K562 (cell line): Measurements from ENCODE around the gene ROBO1. TPM values are rescaled to one million over a fixed set of nuclear protein-coding genes. Genes with fewer than 3 reads are reported as not detected.

Experiments
- ATAC-seq: fragments of 200-7000 bp; cut with Tn5 transposase; 3 replicates; pipeline ENCODE4 v1.9.1; 2020; ENCODE audit warnings: moderate library complexity
- BruUV-seq: library from RNA; stranded (reverse); fragments of 400-500 nt; replicated peaks from 2 replicates; lab custom pipeline; 2021; lab: Mats Ljungman, UMichigan
- CTCF ChIA-PET: fragments of 300-600 bp; formaldehyde crosslinking; extraction: SDS; loops from one replicate; lab custom pipeline; 2021; ENCODE audit warnings: low intra/inter-chr PET ratio; lab: Yijun Ruan, JAX
- POLR2A ChIA-PET: fragments of 300-600, 350-650 bp; sonication (Branson Sonifier 250); formaldehyde crosslinking; extraction: SDS; loops from one replicate; lab custom pipeline; 2021; ENCODE audit warnings: antibody characterized with exemption, inconsistent platforms; lab: Yijun Ruan, JAX
- DNase-seq, 4 experiments: peaks; one replicate each; pipeline versions ENCODE4 v3.0.0 to v3.0.0-alpha.2; 2011 to 2018; ENCODE audit warnings: low spot score in 3 of 4, mixed read lengths in 3 of 4; ENCODE audit errors: extremely low read depth in 1 of 4
- FAIRE-seq: peaks from 2 replicates; lab custom pipeline; 2011; peaks lifted over from hg19 to GRCh38; lab: Jason Lieb, UNC
- H2AFZ ChIP-seq: 2 replicates; pipeline ENCODE4 v1.6.0; 2011; ENCODE audit warnings: low read depth, low read length, control low read depth, inconsistent platforms
- H3K27ac ChIP-seq: fragments of 200-600 bp; 3 replicates; pipeline ENCODE4 v1.8.0; 2011; ENCODE audit warnings: low read depth, mild to moderate bottlenecking, control low read depth, inconsistent platforms, low read length, moderate library complexity, mixed read lengths; ENCODE audit errors: extremely low read depth
- H3K27me3 ChIP-seq, 2 experiments: fragments of 300-600 bp in 1 of 2; 2 replicates in 1 of 2; 3 replicates in 1 of 2; pipeline versions ENCODE4 v1.6.0 to v1.8.0; 2011; ENCODE audit warnings: inconsistent platforms in 2 of 2, low read length in 2 of 2, mild to moderate bottlenecking in 1 of 2, mixed read lengths in 1 of 2, moderate library complexity in 1 of 2; ENCODE audit not compliant: control insufficient read depth in 2 of 2, insufficient read depth in 2 of 2
- H3K36me3 ChIP-seq: fragments of 300-600 bp; 3 replicates; pipeline ENCODE4 v1.8.0; 2011; ENCODE audit warnings: mild to moderate bottlenecking, low read length, inconsistent platforms; ENCODE audit not compliant: control insufficient read depth, insufficient read depth
- H3K4me1 ChIP-seq, 2 experiments: fragments of 200-600 bp in 1 of 2; replicated peaks in 1 of 2; 2 replicates in 1 of 2; 3 replicates in 1 of 2; pipeline versions ENCODE4 v1.5.1 to v1.8.0; 2011; ENCODE audit warnings: inconsistent platforms in 2 of 2, low read length in 2 of 2, mild to moderate bottlenecking in 1 of 2, mixed read lengths in 1 of 2, moderate library complexity in 1 of 2; ENCODE audit not compliant: control insufficient read depth in 2 of 2, insufficient read depth in 2 of 2
- H3K4me2 ChIP-seq: 2 replicates; pipeline ENCODE4 v1.6.1; 2011; ENCODE audit warnings: low read length, control low read depth, inconsistent platforms, mixed read lengths; ENCODE audit not compliant: insufficient read depth
- H3K4me3 ChIP-seq: fragments of 200-600 bp; sonication (generic), shearing (Covaris generic); 2 replicates; pipeline ENCODE4 v1.5.1; 2016; ENCODE audit warnings: control low read depth, inconsistent platforms
- H3K79me2 ChIP-seq: fragments of 200-600 bp; 3 replicates; pipeline ENCODE4 v1.8.0; 2011; ENCODE audit warnings: low read length, inconsistent platforms; ENCODE audit not compliant: control insufficient read depth, insufficient read depth
- H3K9ac ChIP-seq, 2 experiments: 2 replicates each; pipeline versions ENCODE4 v1.6.0 to v1.6.1; 2011; ENCODE audit warnings: low read depth in 2 of 2, low read length in 2 of 2, control low read depth in 1 of 2, inconsistent platforms in 1 of 2, mild to moderate bottlenecking in 1 of 2, mixed read lengths in 1 of 2; ENCODE audit not compliant: insufficient read depth in 1 of 2
- H3K9me1 ChIP-seq: one replicate; pipeline ENCODE4 v1.6.0; 2011; ENCODE audit warnings: inconsistent platforms, mild to moderate bottlenecking, low read length, moderate library complexity; ENCODE audit not compliant: control insufficient read depth, insufficient read depth
- H3K9me3 ChIP-seq: replicated peaks from 2 replicates; pipeline ENCODE4 v1.5.1; 2011; ENCODE audit warnings: low read depth, low read length, inconsistent platforms; ENCODE audit not compliant: control insufficient read depth, insufficient read depth
- H4K20me1 ChIP-seq: replicated peaks from 2 replicates; pipeline ENCODE4 v1.6.1; 2011; ENCODE audit warnings: low read length, inconsistent platforms, mixed read lengths; ENCODE audit not compliant: control insufficient read depth, insufficient read depth
- PRPF4 ChIP-seq: fragments of 200-400 bp; formaldehyde crosslinking; IDR thresholded peaks from one replicate; pipeline ENCODE4 v1.6.1; 2017; ENCODE audit warnings: low read length, low read depth, mild to moderate bottlenecking; ENCODE audit not compliant: insufficient read depth, poor library complexity, severe bottlenecking
- ZNF561 ChIP-seq: fragments of 450-650 bp; formaldehyde crosslinking; conservative IDR thresholded peaks from 2 replicates; pipeline ENCODE4 v1.4.0; 2020; ENCODE audit warnings: mild to moderate bottlenecking, moderate library complexity
- ZNF830 ChIP-seq: fragments of 250-450 bp; sonication (Bioruptor Pico); IDR thresholded peaks from 2 replicates; pipeline ENCODE4 v1.5.0; 2021; ENCODE audit warnings: mild to moderate bottlenecking
- WGBS: fragments of 100-300 bp; shearing (Covaris generic); methylation state at CpG from one replicate; pipeline ENCODE4 v1.1.6; 2016; ENCODE audit warnings: low coverage, mixed read lengths; ENCODE audit not compliant: insufficient coverage; ENCODE audit errors: missing lambda C conversion rate; 5-methylcytosine and 5-hydroxymethylcytosine counted together
- in situ Hi-C: fragments of 300-500 bp; cut with MboI; formaldehyde crosslinking; loops from 4 replicates; pipeline ENCODE4 v1.15.0; 2018; ENCODE audit warnings: inconsistent platforms, mixed read lengths
- intact Hi-C: fragments of 100-400 bp; cut with micrococcal nuclease; formaldehyde crosslinking; loops from 2 replicates; pipeline ENCODE4 v1.14.2; 2022
- polyA plus RNA-seq, 8 experiments: library from polyadenylated mRNA; depleted of rRNA in 4 of 8; stranded (reverse) in 5 of 8; unstranded in 3 of 8; fragments of >200 nt; fragmentation: Nextera tagmentation in 2 of 8; fragmentation: Illumina TruSeq in 1 of 8; extraction: Ambion mirVana in 2 of 8; extraction: Trizol in 1 of 8; gene quantifications; 2 replicates each; pipeline versions ENCODE4 v1.2.1 to v1.2.3, GENCODE V29; 2011 to 2014; ENCODE audit warnings: inconsistent platforms in 1 of 8, missing spikeins in 1 of 8
- total RNA-seq, 7 experiments: library from RNA; depleted of rRNA in 6 of 7; stranded (reverse); fragments of >200 nt in 6 of 7; fragmentation: Illumina TruSeq in 2 of 7; extraction: Trizol in 2 of 7; gene quantifications; 2 replicates each; pipeline versions ENCODE4 v1.2.1 to v1.2.3, GENCODE V29; 2011 to 2021; ENCODE audit warnings: low replicate concordance in 1 of 7
- TF ChIP-seq, protein P1 (sequence below): fragments of 250-450 bp; sonication (Bioruptor Pico); IDR thresholded peaks from 2 replicates; pipeline ENCODE4 v1.5.0; 2021
- TF ChIP-seq, protein P2 (sequence below): fragments of 450-650 bp; IDR thresholded peaks from 2 replicates; pipeline ENCODE4 v1.6.1; 2017; ENCODE audit warnings: antibody characterized with exemption
- TF ChIP-seq, protein P3 (sequence below), 2 experiments: IDR thresholded peaks in 1 of 2; conservative IDR thresholded peaks in 1 of 2; 2 replicates each; pipeline ENCODE4 v1.6.1; 2016; ENCODE audit warnings: low read depth in 2 of 2, mild to moderate bottlenecking in 1 of 2, missing compliant biosample characterization in 1 of 2, missing genetic modification characterization in 1 of 2, moderate library complexity in 1 of 2

ROBO1 gene
- total and polyA plus RNA-seq, 9 of the 15 experiments (the other 6 are each of a cell fraction or from before 2014, with no cell fraction given), result 0.01 to 0.53 (median 0.17) TPM; not detected in 5

DNA sequence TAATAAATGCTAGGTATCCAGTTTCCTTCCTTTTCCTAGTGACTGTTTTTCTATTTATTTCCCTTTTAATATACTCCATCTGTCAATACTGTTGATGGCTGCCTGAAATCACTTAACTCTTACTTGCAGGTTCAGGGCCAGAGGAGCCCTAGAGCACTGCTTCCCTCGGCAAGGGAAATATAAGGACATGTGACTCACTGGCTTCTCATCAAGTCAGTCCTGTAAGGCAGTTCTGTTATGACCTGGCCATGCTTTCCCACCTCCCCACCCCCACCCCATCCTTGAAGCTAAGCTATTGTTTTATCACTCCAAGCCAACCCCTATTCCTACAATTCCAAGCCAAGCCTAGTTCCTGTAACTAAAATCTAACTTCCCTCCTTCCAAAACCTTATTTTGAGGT lies 800.7 kb downstream of the ROBO1 start (continued):
- TF ChIP-seq, protein P1, sequence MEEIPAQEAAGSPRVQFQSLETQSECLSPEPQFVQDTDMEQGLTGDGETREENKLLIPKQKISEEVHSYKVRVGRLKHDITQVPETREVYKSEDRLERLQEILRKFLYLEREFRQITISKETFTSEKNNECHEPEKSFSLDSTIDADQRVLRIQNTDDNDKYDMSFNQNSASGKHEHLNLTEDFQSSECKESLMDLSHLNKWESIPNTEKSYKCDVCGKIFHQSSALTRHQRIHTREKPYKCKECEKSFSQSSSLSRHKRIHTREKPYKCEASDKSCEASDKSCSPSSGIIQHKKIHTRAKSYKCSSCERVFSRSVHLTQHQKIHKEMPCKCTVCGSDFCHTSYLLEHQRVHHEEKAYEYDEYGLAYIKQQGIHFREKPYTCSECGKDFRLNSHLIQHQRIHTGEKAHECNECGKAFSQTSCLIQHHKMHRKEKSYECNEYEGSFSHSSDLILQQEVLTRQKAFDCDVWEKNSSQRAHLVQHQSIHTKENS (CRISPR knock-in tag), result no peak
- no peak for TF ChIP-seq ZNF561 (CRISPR knock-in tag)
- TF ChIP-seq ZNF830 (CRISPR knock-in tag), result no peak

DNA sequence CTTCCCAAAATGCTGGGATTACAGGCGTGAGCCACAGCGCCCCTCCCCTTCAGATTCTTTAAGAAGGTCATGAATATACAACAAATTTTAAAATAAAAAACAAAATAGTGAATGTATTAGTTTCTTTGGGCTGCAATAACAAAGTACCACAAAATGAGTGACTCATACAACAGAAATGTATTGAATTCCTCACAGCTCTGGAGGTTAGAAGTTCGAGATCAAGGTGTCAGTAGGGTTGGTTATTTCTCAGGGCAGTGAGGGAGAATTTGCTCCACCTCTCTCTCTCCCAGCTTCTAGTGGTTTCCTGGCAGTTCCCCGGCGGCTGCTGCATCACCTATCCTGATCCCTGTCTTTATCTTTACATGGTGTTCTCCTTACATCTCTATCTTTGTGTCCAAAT lies 804.0 kb downstream of the ROBO1 start:
- no peaks in the 10 kb centered on the region for H3K9me1 ChIP-seq
- FAIRE-seq, result no peak
- intact Hi-C loops, result no loop called here
- TF ChIP-seq, protein P2, sequence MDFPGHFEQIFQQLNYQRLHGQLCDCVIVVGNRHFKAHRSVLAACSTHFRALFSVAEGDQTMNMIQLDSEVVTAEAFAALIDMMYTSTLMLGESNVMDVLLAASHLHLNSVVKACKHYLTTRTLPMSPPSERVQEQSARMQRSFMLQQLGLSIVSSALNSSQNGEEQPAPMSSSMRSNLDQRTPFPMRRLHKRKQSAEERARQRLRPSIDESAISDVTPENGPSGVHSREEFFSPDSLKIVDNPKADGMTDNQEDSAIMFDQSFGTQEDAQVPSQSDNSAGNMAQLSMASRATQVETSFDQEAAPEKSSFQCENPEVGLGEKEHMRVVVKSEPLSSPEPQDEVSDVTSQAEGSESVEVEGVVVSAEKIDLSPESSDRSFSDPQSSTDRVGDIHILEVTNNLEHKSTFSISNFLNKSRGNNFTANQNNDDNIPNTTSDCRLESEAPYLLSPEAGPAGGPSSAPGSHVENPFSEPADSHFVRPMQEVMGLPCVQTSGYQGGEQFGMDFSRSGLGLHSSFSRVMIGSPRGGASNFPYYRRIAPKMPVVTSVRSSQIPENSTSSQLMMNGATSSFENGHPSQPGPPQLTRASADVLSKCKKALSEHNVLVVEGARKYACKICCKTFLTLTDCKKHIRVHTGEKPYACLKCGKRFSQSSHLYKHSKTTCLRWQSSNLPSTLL, result no peak
- TF ChIP-seq PRPF4, result no peak
- TF ChIP-seq, protein P3, sequence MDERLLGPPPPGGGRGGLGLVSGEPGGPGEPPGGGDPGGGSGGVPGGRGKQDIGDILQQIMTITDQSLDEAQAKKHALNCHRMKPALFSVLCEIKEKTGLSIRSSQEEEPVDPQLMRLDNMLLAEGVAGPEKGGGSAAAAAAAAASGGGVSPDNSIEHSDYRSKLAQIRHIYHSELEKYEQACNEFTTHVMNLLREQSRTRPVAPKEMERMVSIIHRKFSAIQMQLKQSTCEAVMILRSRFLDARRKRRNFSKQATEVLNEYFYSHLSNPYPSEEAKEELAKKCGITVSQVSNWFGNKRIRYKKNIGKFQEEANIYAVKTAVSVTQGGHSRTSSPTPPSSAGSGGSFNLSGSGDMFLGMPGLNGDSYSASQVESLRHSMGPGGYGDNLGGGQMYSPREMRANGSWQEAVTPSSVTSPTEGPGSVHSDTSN (CRISPR knock-in tag; IDR thresholded peaks at IDR 0.05; ENCODE audit: low read depth), result no peak
- TF ChIP-seq, protein P3 (tag; conservative IDR thresholded peaks at IDR 0.05; ENCODE audit: low read depth), result no peak

More for the DNA sequence above, 804.0 kb downstream of the ROBO1 start:
- no peak for ATAC-seq
- Histone ChIP-seq H2AFZ (no peak overlapping the region), H3K27ac (no peak overlapping the region), H3K4me2 (no peak overlapping the region), H3K4me1 (no peaks in the 10 kb centered on the region), H3K9me3 (no peaks in the 10 kb centered on the region), H3K4me3 (no peak overlapping the region), H3K79me2 (no peaks in the 10 kb centered on the region), H3K9ac (no peak overlapping the region), H3K36me3 (no peaks in the 10 kb centered on the region), H3K27me3 (no peaks in the 10 kb centered on the region), H4K20me1 (no peaks in the 10 kb centered on the region)
- no peak for DNase-seq
- in situ Hi-C loops, result no loop called here
- WGBS, result 4% methylated on average over 5 of the region's 5 CpGs
- ChIA-PET CTCF (no interaction called here), POLR2A (no interaction called here)
- BruUV-seq, result no TSS peak
